Measurements from ENCODE around the gene RIN2.

The RIN2 gene

GRCh38 chr20:19758133-19758500, at the start of gene RIN2:
RIN2 (plus strand) TSS chr20:19758258; CDS start chr20:19889602, 131,344 bp downstream.
- FAIRE-seq, result no peak

- no peak for FAIRE-seq
Measured at GRCh38 chr20:19709635-19710335, 48.3 kb upstream of the RIN2 start.

GRCh38 chr20:19710336-19711120, 47.5 kb upstream of the RIN2 start:
- FAIRE-seq, result no peak

GRCh38 chr20:19711126-19711525, 46.9 kb upstream of the RIN2 start:
- no peak for FAIRE-seq

GRCh38 chr20:19712721-19713260, 45.3 kb upstream of the RIN2 start:
- FAIRE-seq, result no peak

GRCh38 chr20:19713822-19714578, 44.1 kb upstream of the RIN2 start:
- no peak for FAIRE-seq

- no peak for FAIRE-seq
Measured at GRCh38 chr20:19714579-19714840, 43.5 kb upstream of the RIN2 start.

- no peak for FAIRE-seq
Measured at GRCh38 chr20:19715986-19716385, 42.1 kb upstream of the RIN2 start.

- no peak for FAIRE-seq
Measured at GRCh38 chr20:19718880-19719279, 39.2 kb upstream of the RIN2 start.

- no peak for FAIRE-seq
Measured at GRCh38 chr20:19720991-19721390, 37.1 kb upstream of the RIN2 start.

GRCh38 chr20:19723051-19723450, 35.0 kb upstream of the RIN2 start:
- FAIRE-seq, result no peak

GRCh38 chr20:19723813-19724430, 34.1 kb upstream of the RIN2 start:
- FAIRE-seq, result no peak

GRCh38 chr20:19725373-19725772, 32.7 kb upstream of the RIN2 start:
- no peak for FAIRE-seq

GRCh38 chr20:19725814-19726525, 32.1 kb upstream of the RIN2 start:
- no peak for FAIRE-seq

GRCh38 chr20:19727251-19727847, 30.7 kb upstream of the RIN2 start:
- no peak for FAIRE-seq

GRCh38 chr20:19729672-19730071, 28.4 kb upstream of the RIN2 start:
- FAIRE-seq, result no peak

GRCh38 chr20:19730706-19731105, 27.4 kb upstream of the RIN2 start:
- no peak for FAIRE-seq

GRCh38 chr20:19734811-19735210, 23.2 kb upstream of the RIN2 start:
- no peak for FAIRE-seq

GRCh38 chr20:19735446-19735845, 22.6 kb upstream of the RIN2 start:
- no peak for FAIRE-seq

- no peak for FAIRE-seq
Measured at GRCh38 chr20:19737025-19737424, 21.0 kb upstream of the RIN2 start.

GRCh38 chr20:19738951-19739350, 19.1 kb upstream of the RIN2 start:
- FAIRE-seq, result no peak

- no peak for FAIRE-seq
Measured at GRCh38 chr20:19739351-19739750, 18.7 kb upstream of the RIN2 start.

Measured in A204.1 (cell line).